Mononuclear cell (primary cell): ENCODE measurements around the gene CUL9. TPM values are rescaled to one million over a fixed set of nuclear protein-coding genes. Genes with fewer than 3 reads are reported as not detected.

Source experiments
- H3K27me3 ChIP-seq: 2 replicates; pipeline ENCODE4 v1.6.0; 2011; ENCODE audit warnings: low read length, control low read depth; ENCODE audit not compliant: insufficient read depth
- H3K4me1 ChIP-seq: 2 replicates; pipeline ENCODE4 v1.5.1; 2011; ENCODE audit warnings: mild to moderate bottlenecking, low read length, control low read depth; ENCODE audit not compliant: insufficient read depth
- H3K4me3 ChIP-seq: 2 replicates; pipeline ENCODE4 v1.5.1; 2011; ENCODE audit warnings: mild to moderate bottlenecking, low read length, moderate library complexity
- H3K9me3 ChIP-seq: 2 replicates; pipeline ENCODE4 v1.5.1; 2011; ENCODE audit warnings: low read depth, mild to moderate bottlenecking, control low read depth, low read length
- total RNA-seq: library from RNA; depleted of rRNA; stranded (reverse); fragments of >200 nt; gene quantifications from one replicate; pipeline ENCODE4 v1.2.3, GENCODE V29; 2012

CUL9 gene
- total RNA-seq, 1 donor, result 24.2 TPM

- no peaks in the 10 kb centered on the region for H3K27me3 ChIP-seq
- no peak overlapping the region for H3K4me3 ChIP-seq
- no peaks in the 10 kb centered on the region for H3K9me3 ChIP-seq
- no peaks in the 10 kb centered on the region for H3K4me1 ChIP-seq
Observed at GRCh38 chr6:43260791-43261190, 78.8 kb downstream of the CUL9 start.

DNA sequence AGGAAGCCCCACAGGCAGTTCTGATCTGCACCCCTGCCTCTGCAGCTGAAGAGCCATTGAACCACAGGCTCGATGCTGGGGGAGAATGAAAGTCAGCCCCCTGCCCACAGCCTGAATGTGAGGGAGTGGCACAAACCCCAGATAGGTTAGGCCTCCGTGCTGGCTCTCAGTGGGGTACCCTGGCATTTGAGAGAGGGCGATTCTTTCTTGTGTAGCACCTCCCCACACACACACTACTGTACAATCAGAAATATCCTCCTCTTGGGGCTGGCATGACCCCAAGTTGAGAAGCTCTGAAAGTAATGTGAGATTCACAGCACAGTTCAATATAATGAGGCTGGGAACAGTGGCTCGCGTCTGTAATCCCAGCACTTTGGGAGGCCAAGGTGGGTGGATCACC, 79.2 kb downstream of the CUL9 start:
- H3K27me3 ChIP-seq, result no peaks in the 10 kb centered on the region
- no peaks in the 10 kb centered on the region for H3K9me3 ChIP-seq
- H3K4me3 ChIP-seq, result no peak overlapping the region
- no peaks in the 10 kb centered on the region for H3K4me1 ChIP-seq

DNA sequence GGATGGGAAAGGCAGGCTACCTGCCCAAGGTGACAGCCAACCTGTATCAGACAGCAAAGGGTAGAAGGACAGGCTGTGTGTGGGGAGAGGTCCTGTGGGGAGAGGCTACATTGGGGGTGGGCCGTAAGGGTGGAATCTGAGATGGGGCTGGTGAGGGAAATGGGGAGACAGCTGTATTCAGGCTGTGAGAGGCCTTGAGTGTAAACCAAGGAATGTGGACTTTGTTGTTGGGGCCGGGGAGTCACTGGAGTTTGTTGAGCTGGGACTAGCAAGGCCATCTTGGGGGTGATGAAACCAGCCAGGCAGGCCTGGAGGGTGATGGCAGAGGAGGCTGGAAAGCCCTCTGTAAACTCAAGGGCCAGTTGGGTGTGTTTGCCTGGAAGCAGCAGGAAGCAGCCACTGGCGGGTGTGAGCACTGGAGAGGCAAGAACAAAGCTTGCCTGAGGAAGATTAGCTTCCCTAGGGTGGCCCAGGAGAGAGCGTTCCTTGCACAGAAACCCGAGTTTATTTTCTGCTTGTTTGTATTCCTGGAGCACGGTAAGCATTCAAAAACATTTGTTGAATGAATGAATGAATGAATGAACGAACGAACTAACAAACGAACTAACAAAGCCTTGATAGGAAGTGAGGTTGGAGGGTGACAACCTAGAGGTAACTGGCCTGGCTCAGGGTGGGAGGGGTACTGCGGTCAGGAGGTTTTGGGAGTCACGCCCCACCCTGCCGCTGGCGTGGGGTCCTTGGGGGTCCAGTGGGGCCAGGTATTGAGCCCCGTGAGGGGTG, 80.2 kb downstream of the CUL9 start:
- H3K4me3 ChIP-seq, result no peak overlapping the region
- H3K4me1 ChIP-seq, result no peaks in the 10 kb centered on the region
- no peaks in the 10 kb centered on the region for H3K9me3 ChIP-seq
- H3K27me3 ChIP-seq, result no peaks in the 10 kb centered on the region

DNA sequence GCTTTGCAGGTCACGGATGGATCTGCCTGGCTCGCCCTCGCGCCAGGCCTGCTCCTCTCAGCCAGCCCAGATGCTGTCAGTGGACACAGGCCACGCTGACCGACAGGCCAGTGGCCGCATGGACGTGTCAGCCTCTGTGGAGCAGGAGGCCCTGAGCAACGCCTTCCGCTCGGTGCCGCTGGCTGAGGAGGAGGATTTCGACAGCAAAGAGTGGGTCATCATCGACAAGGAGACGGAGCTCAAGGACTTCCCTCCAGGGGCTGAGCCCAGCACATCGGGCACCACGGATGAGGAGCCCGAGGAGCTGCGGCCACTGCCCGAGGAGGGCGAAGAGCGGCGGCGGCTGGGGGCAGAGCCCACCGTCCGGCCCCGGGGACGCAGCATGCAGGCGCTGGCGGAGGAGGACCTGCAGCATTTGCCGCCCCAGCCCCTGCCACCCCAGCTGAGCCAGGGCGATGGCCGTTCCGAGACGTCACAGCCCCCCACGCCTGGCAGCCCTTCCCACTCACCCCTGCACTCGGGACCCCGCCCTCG, 80.9 kb downstream of the CUL9 start:
- Histone ChIP-seq H3K4me1 (no peaks in the 10 kb centered on the region), H3K27me3 (no peaks in the 10 kb centered on the region), H3K9me3 (no peaks in the 10 kb centered on the region), H3K4me3 (no peak overlapping the region)

GRCh38 chr6:43263314-43264178, 81.5 kb downstream of the CUL9 start:
- Histone ChIP-seq H3K4me1 (no peaks in the 10 kb centered on the region), H3K4me3 (no peak overlapping the region), H3K9me3 (no peaks in the 10 kb centered on the region), H3K27me3 (no peaks in the 10 kb centered on the region)

DNA sequence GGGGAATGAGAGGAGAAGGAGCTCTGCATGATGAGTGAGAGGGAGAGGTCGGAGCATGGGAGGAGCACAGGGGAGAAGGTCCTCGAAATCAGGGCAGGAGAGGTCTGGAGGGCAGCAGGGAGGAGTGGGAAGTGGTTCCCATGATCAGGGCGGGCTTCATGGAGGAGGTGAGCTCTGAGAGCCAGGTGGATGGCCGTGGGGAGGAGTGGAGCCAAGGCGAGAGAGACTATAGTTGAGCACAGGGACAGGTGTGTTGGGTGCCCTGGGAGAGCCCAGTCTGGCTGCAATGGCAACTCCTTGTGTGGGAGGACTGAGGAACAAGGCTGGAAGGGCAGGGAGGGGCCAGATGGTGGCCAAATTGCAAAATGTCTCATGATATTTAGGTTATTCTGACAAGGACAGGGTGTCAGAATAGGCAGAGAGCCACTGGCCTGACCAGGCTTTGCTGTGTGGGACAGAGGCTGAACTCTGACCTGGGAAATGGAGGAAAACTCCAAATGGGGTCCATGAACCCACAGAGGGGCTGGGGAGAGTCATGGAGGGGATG, 82.7 kb downstream of the CUL9 start:
- H3K4me3 ChIP-seq, result no peak overlapping the region
- H3K9me3 ChIP-seq, result no peaks in the 10 kb centered on the region
- peaks cover 6% of the 10 kb centered on the region for H3K27me3 ChIP-seq
- peaks cover 10% of the 10 kb centered on the region for H3K4me1 ChIP-seq

DNA sequence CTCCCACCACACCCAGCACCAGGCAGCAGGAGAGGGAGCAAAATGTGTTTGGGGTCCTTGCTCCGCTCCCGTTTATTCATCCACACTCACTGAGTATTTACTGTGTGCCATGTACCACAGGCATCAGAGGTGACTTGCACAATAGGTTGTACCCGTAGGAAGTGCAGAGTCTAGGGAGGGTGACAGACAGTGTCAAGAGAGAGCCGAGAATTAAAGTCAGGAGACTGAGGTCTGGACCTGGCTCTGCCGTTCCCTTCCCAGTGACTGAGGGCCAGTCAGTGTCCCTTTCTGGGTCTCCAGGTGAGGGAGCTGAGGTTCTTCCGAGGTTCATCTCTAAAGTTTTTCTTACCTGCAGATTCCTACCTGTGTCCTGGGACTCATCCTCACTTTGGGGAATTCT, 83.6 kb downstream of the CUL9 start:
- peaks cover 6% of the 10 kb centered on the region for H3K27me3 ChIP-seq
- peaks cover 10% of the 10 kb centered on the region for H3K4me1 ChIP-seq
- H3K9me3 ChIP-seq, result no peaks in the 10 kb centered on the region
- H3K4me3 ChIP-seq, result no peak overlapping the region

DNA sequence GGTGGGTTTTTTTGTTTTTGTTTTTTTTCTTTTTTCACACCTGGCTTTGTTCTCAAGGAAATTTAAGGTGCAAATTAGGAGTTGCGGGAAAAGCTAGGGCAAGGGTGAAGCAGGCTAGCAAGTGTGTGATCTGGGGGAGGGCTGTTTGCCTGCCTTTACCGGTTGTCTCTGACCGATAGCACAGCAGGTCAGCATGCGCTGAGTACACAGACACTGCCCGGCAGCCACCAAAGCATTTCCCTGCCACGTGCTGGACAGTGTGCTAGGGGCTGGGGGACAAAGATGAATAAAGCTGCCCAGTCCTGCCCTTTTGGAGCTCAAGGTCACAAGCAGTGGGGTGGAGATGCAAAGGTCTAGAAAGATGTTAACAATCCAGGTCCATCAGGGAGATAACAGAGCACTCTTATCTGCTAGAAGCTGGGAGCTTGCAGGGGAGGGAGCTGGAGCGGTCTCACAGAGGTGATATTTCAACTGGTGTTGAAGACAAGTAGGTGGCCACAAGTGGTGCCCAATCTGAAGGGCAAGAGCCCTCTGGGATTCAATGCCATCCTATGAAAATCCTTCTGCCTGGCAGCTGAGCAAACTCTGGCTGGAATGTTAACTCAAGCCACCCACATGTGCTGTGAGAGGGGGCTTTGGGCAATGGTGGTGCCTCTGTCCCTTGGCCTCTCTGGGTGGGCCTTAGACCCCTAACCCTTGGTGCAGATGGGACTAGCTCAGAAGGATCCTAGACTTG, 85.8 kb downstream of the CUL9 start:
- H3K27me3 ChIP-seq, result peaks cover 6% of the 10 kb centered on the region
- peaks cover 17% of the 10 kb centered on the region for H3K4me1 ChIP-seq
- H3K4me3 ChIP-seq, result no peak overlapping the region
- H3K9me3 ChIP-seq, result no peaks in the 10 kb centered on the region

GRCh38 chr6:43268355-43268700, 86.3 kb downstream of the CUL9 start:
- peaks cover 8% of the 10 kb centered on the region for H3K27me3 ChIP-seq
- H3K4me1 ChIP-seq, result peaks cover 17% of the 10 kb centered on the region
- H3K9me3 ChIP-seq, result no peaks in the 10 kb centered on the region
- H3K4me3 ChIP-seq, result no peak overlapping the region

DNA sequence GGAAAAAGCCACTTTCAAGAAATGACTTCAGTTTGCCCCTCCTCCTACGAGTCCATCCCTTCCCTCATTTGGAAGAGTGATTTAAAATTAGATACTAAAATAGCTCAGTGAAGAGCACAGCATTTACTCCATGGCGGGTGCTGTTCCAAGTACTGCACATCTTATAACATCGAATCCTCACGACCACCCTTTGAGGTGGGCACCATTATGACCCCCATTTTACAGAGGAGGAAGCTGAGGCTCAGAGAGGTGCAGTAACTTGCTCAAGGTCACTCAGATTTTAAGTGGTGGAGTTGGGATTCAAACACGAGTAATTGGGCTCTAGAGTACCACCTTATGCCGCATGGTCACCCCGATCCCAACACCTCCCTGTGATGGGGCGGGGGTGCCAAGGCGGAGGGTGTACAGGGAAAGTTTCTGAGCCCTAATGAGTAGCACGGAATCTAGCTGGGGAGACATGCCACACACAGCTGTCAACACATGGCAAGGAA, 86.8 kb downstream of the CUL9 start:
- H3K4me3 ChIP-seq, result no peak overlapping the region
- no peaks in the 10 kb centered on the region for H3K9me3 ChIP-seq
- H3K27me3 ChIP-seq, result peaks cover 13% of the 10 kb centered on the region
- peaks cover 17% of the 10 kb centered on the region for H3K4me1 ChIP-seq

DNA sequence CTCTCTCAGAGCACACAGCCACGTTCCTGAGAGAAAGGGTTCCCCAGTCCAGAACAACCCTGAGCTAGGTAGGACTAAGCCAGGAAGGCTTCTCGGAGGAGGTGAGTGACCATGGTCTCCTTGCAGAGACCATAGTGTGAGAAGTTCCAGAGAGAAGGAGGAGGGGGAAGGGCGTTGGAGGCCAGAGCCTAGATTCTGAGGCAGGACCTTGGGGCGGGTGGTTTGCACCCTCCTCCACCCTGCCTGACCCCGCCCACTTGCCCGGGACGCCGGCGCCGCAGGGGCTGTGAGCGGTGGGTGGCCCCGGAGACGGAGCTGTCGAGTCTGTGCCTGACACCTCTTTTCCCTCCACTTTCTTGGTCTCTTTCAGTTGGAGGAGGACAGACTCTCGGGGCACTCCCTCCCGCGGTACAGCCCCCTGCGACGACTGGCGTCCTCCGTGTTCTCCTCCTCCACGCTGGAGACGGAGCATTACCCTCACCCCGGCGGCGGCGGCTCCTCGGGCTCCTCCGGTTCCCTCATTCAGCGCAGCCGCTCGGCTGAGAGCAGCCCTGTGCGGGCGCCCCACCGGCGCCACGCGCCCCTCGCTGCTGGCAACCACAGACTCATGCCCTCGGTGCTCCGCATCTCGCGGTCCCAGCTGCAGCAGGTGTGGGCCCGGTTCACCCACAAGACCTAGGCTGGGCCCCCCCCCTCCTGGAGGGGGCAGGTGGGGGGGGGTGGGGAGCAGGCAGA, 87.4 kb downstream of the CUL9 start:
- peaks cover 19% of the 10 kb centered on the region for H3K27me3 ChIP-seq

GRCh38 chr6:43271103-43271815, 89.3 kb downstream of the CUL9 start:
- Histone ChIP-seq H3K27me3 (peaks cover 30% of the 10 kb centered on the region), H3K9me3 (no peaks in the 10 kb centered on the region), H3K4me1 (peaks cover 25% of the 10 kb centered on the region), H3K4me3 (no peak overlapping the region)

More for the DNA sequence above, 87.4 kb downstream of the CUL9 start:
- no peaks in the 10 kb centered on the region for H3K9me3 ChIP-seq
- H3K4me1 ChIP-seq, result peaks cover 17% of the 10 kb centered on the region
- H3K4me3 ChIP-seq, result peak overlapping the region; percentile 24

DNA sequence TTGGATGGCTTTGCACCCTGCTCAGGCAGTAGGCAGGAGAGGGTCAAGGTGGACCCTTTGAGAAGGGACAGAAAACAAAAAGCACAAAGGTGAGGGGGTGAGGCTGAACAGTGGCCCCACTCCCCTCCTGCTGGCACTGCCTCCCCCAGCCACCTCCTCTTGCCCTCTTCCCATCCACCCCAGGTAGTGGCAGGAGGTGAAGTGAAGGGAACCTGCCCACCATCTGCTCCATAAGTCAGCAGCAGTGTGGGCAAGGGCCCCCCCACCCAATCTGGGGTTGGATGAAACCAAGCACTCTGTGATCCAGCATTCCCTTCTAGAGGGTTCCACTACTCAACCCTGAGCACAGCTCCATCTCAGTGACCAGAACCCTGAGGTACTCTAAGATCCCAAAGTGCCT, 89.9 kb downstream of the CUL9 start:
- peaks cover 37% of the 10 kb centered on the region for H3K27me3 ChIP-seq
- H3K9me3 ChIP-seq, result no peaks in the 10 kb centered on the region
- peaks cover 31% of the 10 kb centered on the region for H3K4me1 ChIP-seq
- H3K4me3 ChIP-seq, result no peak overlapping the region
